ENCODE data around the gene ERMARD.
A peak's percentile ranks its signal among the peaks of the same experiment; 100 is the strongest.

The ERMARD gene

GRCh38 chr6:169783971-169784820, 32.8 kb downstream of the ERMARD start:
- no peak for DNase-seq (ENCODE audit: low spot score)

- no peak for DNase-seq (ENCODE audit: low spot score)
These were observed 33.5 kb downstream of the ERMARD start for GRCh38 chr6:169784821-169785340.

GRCh38 chr6:169785566-169785965, 34.1 kb downstream of the ERMARD start:
- no peak for DNase-seq (ENCODE audit: low spot score)

GRCh38 chr6:169786349-169786748, 34.9 kb downstream of the ERMARD start:
- DNase-seq (ENCODE audit: low spot score) = no peak

GRCh38 chr6:169787797-169788196, 36.4 kb downstream of the ERMARD start:
- no peak for DNase-seq (ENCODE audit: low spot score)

- DNase-seq (ENCODE audit: low spot score) = no peak
These were observed 37.4 kb downstream of the ERMARD start for GRCh38 chr6:169788809-169789145.

GRCh38 chr6:169789146-169789943, 37.9 kb downstream of the ERMARD start:
- no peak for DNase-seq (ENCODE audit: low spot score)

- DNase-seq (ENCODE audit: low spot score) = peak; percentile 61
These were observed 38.8 kb downstream of the ERMARD start for GRCh38 chr6:169789944-169790927.

GRCh38 chr6:169791721-169792131, 40.3 kb downstream of the ERMARD start:
- DNase-seq (ENCODE audit: low spot score) = no peak

GRCh38 chr6:169792306-169793015, 41.0 kb downstream of the ERMARD start:
- no peak for DNase-seq (ENCODE audit: low spot score)

GRCh38 chr6:169793408-169793807, 42.0 kb downstream of the ERMARD start:
- DNase-seq (ENCODE audit: low spot score) = no peak

GRCh38 chr6:169794317-169795055, 43.1 kb downstream of the ERMARD start:
- no peak for DNase-seq (ENCODE audit: low spot score)

GRCh38 chr6:169795196-169795595, 43.8 kb downstream of the ERMARD start:
- DNase-seq (ENCODE audit: low spot score) = no peak

GRCh38 chr6:169798764-169799473, 47.5 kb downstream of the ERMARD start:
- DNase-seq (ENCODE audit: low spot score) = no peak

- DNase-seq (ENCODE audit: low spot score) = peak; percentile 86
These were observed 48.1 kb downstream of the ERMARD start for GRCh38 chr6:169799474-169799926.

GRCh38 chr6:169800116-169800667, 48.8 kb downstream of the ERMARD start:
- no peak for DNase-seq (ENCODE audit: low spot score)

- DNase-seq (ENCODE audit: low spot score) = peak; percentile 70
These were observed 49.4 kb downstream of the ERMARD start for GRCh38 chr6:169800668-169801395.

- no peak for DNase-seq (ENCODE audit: low spot score)
These were observed 50.2 kb downstream of the ERMARD start for GRCh38 chr6:169801396-169802160.
